Measurements from ENCODE around the gene KDM6A. TPM values are rescaled to one million over a fixed set of nuclear protein-coding genes. Genes with fewer than 3 reads are reported as not detected.
"Not testable (repeated sequence)": the region's sequence is repeated elsewhere in the genome, so short reads cannot be mapped to it uniquely, and the experiment has no call there.

Gene KDM6A
- total and polyA plus RNA-seq, 9 of the 15 experiments (the other 6 are each of a cell fraction or from before 2014, with no cell fraction given), result 8.4 to 34.3 (median 22.9) TPM

GRCh38 chrX:45059906-45060305 is 186.9 kb downstream of the KDM6A start:
- H3K9ac ChIP-seq (ENCODE audit: insufficient read depth in 1 of 2, low read depth in 2 of 2, low read length in 2 of 2); H3K4me2 ChIP-seq (ENCODE audit: insufficient read depth, low read length); H4K20me1 ChIP-seq (replicated peaks; ENCODE audit: control insufficient read depth, insufficient read depth, low read length); H3K4me1 ChIP-seq (replicated peaks in 1 of 2; ENCODE audit: control insufficient read depth in 2 of 2, insufficient read depth in 2 of 2, low read length in 2 of 2); H3K4me3 ChIP-seq; FAIRE-seq; H3K27me3 ChIP-seq (ENCODE audit: control insufficient read depth in 2 of 2, insufficient read depth in 2 of 2, low read length in 2 of 2); H2AFZ ChIP-seq (ENCODE audit: low read depth, low read length); ATAC-seq; POLR2A ChIA-PET; H3K79me2 ChIP-seq (ENCODE audit: control insufficient read depth, insufficient read depth, low read length); H3K9me3 ChIP-seq (replicated peaks; ENCODE audit: control insufficient read depth, insufficient read depth, low read depth, low read length); H3K9me1 ChIP-seq (ENCODE audit: control insufficient read depth, insufficient read depth, low read length); DNase-seq (ENCODE audit: extremely low read depth in 1 of 4, low spot score in 3 of 4); H3K27ac ChIP-seq (ENCODE audit: extremely low read depth, low read depth, low read length); BruUV-seq (replicated peaks); CTCF ChIA-PET (ENCODE audit: low intra/inter-chr PET ratio): not testable (repeated sequence)
- H3K36me3 ChIP-seq (ENCODE audit: control insufficient read depth, insufficient read depth, low read length), result peaks cover 54% of the 10 kb centered on the region
- in situ Hi-C loops (cut with MboI) (loop anchor here (25.0 kb wide), 1 partner anchor 1098 kb away; the partner anchor contains the start of gene NDP), intact Hi-C loops (cut with micrococcal nuclease) (loop anchor here (10.0 kb wide), 1 partner anchor 145 kb away; no protein-coding TSS in a partner anchor)
- 89% methylated on average over 2 of the region's 2 CpGs for WGBS (ENCODE audit: insufficient coverage, low coverage, missing lambda C conversion rate)

- CTCF ChIA-PET (ENCODE audit: low intra/inter-chr PET ratio), result no interaction called here
- no peak overlapping the region for H2AFZ ChIP-seq (ENCODE audit: low read depth, low read length)
- H3K4me1 ChIP-seq (replicated peaks in 1 of 2; ENCODE audit: control insufficient read depth in 2 of 2, insufficient read depth in 2 of 2, low read length in 2 of 2), result no peaks in the 10 kb centered on the region; a peak in 1 of 5 replicates
- no peak overlapping the region for H3K27ac ChIP-seq (ENCODE audit: extremely low read depth, low read depth, low read length)
- no peaks in the 10 kb centered on the region for H3K9me1 ChIP-seq (ENCODE audit: control insufficient read depth, insufficient read depth, low read length)
- ATAC-seq (no peak), DNase-seq (ENCODE audit: extremely low read depth in 1 of 4, low spot score in 3 of 4) (no peak), FAIRE-seq (no peak)
- no peaks in the 10 kb centered on the region for H3K9me3 ChIP-seq (replicated peaks; ENCODE audit: control insufficient read depth, insufficient read depth, low read depth, low read length)
- intact Hi-C loops (cut with micrococcal nuclease), result loop anchor here (10.0 kb wide), 1 partner anchor 149 kb away; no protein-coding TSS in a partner anchor
- no peaks in the 10 kb centered on the region for H4K20me1 ChIP-seq (replicated peaks; ENCODE audit: control insufficient read depth, insufficient read depth, low read length)
- H3K79me2 ChIP-seq (ENCODE audit: control insufficient read depth, insufficient read depth, low read length), result peaks cover 2% of the 10 kb centered on the region; the same call in 2 of the 3 replicates
- in situ Hi-C loops (cut with MboI), result loop anchor here (25.0 kb wide), 1 partner anchor 1101 kb away; the partner anchor contains the start of gene NDP
- H3K4me3 ChIP-seq, result no peak overlapping the region
- no TSS peak for BruUV-seq (replicated peaks)
- no peak overlapping the region for H3K4me2 ChIP-seq (ENCODE audit: insufficient read depth, low read length)
- H3K9ac ChIP-seq (ENCODE audit: insufficient read depth in 1 of 2, low read depth in 2 of 2, low read length in 2 of 2), result no peak overlapping the region
- H3K27me3 ChIP-seq (ENCODE audit: control insufficient read depth in 2 of 2, insufficient read depth in 2 of 2, low read length in 2 of 2), result no peaks in the 10 kb centered on the region
- TF ChIP-seq TCF3 (CRISPR knock-in tag; IDR thresholded peaks at IDR 0.05) (no peak), POLR2G (IDR thresholded peaks at IDR 0.05; ENCODE audit: low read depth, low read length) (no peak), JUND (IDR thresholded peaks at IDR 0.05; ENCODE audit: borderline replicate concordance, low read depth, low read length) (no peak), JUND (tag; IDR thresholded peaks at IDR 0.05; ENCODE audit: borderline replicate concordance, low read depth, low read length) (no peak), IRF2 (CRISPR knock-in tag; IDR thresholded peaks at IDR 0.05) (no peak)
- peaks cover 54% of the 10 kb centered on the region for H3K36me3 ChIP-seq (ENCODE audit: control insufficient read depth, insufficient read depth, low read length)
- WGBS (ENCODE audit: insufficient coverage, low coverage, missing lambda C conversion rate), result 88% methylated on average over 9 of the region's 11 CpGs
- POLR2A ChIA-PET, result no interaction called here
Measured at GRCh38 chrX:45063319-45064095, 190.5 kb downstream of the KDM6A start.
